Activated CD4-positive, alpha-beta memory T cell treated with anti-CD3 and anti-CD28 coated beads for 36 hours (primary cell): ENCODE results near the gene ISM2. TPM values are rescaled to one million over a fixed set of nuclear protein-coding genes. Genes with fewer than 3 reads are reported as not detected.
"Not testable (repeated sequence)": the region's sequence is repeated elsewhere in the genome, so short reads cannot be mapped to it uniquely, and the experiment has no call there.

Experiments used
- CTCF ChIA-PET: fragments of 350-600 bp; sonication (Branson Sonifier 250); formaldehyde crosslinking; loops from one replicate; lab custom pipeline; 2021; ENCODE audit warnings: antibody characterized with exemption, inconsistent platforms; lab: Charles Lee
- POLR2A ChIA-PET: fragments of 350-600 bp; sonication (Branson Sonifier 250); formaldehyde crosslinking; loops from one replicate; lab custom pipeline; 2021; ENCODE audit warnings: antibody characterized with exemption; lab: Charles Lee
- DNase-seq: peaks from one replicate; pipeline ENCODE4 v3.0.0-alpha.2; 2020
- H3K27ac Mint-ChIP-seq: one replicate; pipeline ENCODE4 v1.8.0; 2021; ENCODE audit warnings: mixed read lengths
- H3K27me3 Mint-ChIP-seq: one replicate; pipeline ENCODE4 v1.8.0; 2021; ENCODE audit warnings: mixed read lengths
- H3K36me3 Mint-ChIP-seq: one replicate; pipeline ENCODE4 v1.8.0; 2021; ENCODE audit warnings: mixed read lengths
- H3K4me1 Mint-ChIP-seq: one replicate; pipeline ENCODE4 v1.8.0; 2021; ENCODE audit warnings: low read depth, mixed read lengths
- H3K4me3 Mint-ChIP-seq: one replicate; pipeline ENCODE4 v1.8.0; 2021; ENCODE audit warnings: mild to moderate bottlenecking, mixed read lengths
- H3K9me3 Mint-ChIP-seq: one replicate; pipeline ENCODE4 v1.8.0; 2021; ENCODE audit warnings: mixed read lengths
- intact Hi-C: fragments of 100-400 bp; cut with micrococcal nuclease; formaldehyde crosslinking; loops from one replicate; pipeline ENCODE4 v1.15.1; 2023
- total RNA-seq, 2 experiments: library from RNA; stranded (reverse); gene quantifications; one replicate each; pipeline ENCODE4 v1.2.3, GENCODE V29; 2021

The ISM2 gene
- total RNA-seq = not detected

DNA sequence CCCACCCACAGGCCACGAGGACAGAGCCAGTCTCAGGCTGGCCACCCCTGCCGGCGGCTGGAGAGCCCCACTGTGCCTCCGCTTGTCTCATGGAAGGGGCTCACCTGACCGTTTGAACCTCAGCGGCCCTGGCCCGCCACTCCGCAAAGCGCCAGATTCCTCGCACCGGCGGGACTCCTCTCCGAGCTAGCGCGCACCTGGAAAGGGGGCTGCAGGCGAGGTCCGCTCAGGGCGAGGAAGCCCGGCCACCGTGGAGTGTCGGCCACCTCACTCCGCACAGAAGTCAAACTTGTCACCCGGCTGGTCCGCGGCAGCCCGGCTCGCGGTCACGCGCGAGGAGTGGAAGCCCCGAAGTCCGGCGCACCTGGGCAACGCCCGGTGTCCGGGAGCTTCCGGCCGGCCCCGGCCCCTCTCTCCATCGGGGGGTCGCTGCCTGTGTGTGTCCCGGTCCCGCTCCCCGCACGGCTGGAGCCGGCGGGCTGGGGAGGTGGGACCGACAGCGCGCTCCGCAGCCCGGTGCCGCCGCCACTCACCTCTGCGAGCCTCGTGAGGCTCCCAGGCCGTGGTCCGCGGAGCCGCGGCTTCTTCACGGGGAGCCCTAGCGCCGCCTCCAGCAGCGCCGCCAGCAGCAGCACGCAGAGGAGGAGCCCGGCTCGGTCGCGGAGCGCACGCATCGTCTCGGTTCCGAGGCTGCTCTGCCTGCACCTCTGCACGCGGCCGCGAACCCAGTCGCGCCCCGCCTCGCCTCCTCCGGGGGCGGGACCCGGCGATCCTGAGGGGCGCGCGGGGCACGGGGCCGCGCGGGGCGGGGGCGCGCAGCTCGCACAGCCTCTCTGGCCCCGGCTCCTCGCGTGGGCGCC lies at the start of gene ISM2:
TSS of gene ISM2 (minus strand) at position 697 of the 860 bp plus-strand sequence. CDS start at position 674, 23 bp downstream.
- peaks cover 29% of the 10 kb centered on the region for H3K27me3 Mint-ChIP-seq
- DNase-seq = peak; percentile 52
- peaks cover 6% of the 10 kb centered on the region for H3K4me1 Mint-ChIP-seq
- H3K4me3 Mint-ChIP-seq = peak within 1 kb of the TSS; percentile 56
- intact Hi-C loops = no loop called here
- ChIA-PET POLR2A (no interaction called here), CTCF (no interaction called here)
- peaks cover 5% of the 10 kb centered on the region for H3K9me3 Mint-ChIP-seq
- H3K36me3 Mint-ChIP-seq = peaks cover 2% of the 10 kb centered on the region
- no peak within 1 kb of the TSS for H3K27ac Mint-ChIP-seq

DNA sequence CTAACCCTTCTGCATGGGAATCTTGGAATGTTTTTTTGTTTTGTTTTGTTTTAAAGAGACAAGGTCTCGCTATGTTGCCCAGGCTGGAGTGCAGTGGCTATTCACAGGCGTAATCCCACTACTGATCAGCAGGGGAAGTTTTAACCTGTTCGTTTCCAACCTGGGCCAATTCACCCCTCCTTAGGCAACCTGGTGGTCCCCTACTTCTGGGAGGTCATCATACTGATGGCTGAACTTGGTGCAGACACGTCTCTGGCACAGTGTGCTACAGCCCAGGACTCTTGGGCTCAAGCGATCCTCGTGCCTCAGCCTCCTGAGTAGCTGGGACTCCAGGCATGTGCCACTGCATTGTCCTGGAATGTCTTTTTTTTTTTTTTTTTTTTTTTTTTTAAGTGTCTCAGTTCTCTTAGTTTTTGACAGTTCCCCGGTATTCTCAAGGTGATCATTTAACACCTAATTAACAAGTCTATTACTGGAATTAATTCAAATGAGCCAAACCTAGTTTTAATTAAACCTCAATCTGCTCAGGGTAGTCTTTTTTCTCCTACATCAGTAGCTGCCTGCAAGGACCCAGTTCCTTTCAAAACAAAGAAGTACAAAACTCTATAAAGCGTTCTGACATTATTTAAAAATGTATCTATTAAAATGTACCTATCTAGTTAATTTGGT lies 49.0 kb upstream of the ISM2 start:
- ChIA-PET CTCF (no interaction called here), POLR2A (no interaction called here)
- no peaks in the 10 kb centered on the region for H3K9me3 Mint-ChIP-seq
- H3K4me3 Mint-ChIP-seq = no peak overlapping the region
- H3K27ac Mint-ChIP-seq = no peak overlapping the region
- H3K36me3 Mint-ChIP-seq = peaks cover 16% of the 10 kb centered on the region
- no peaks in the 10 kb centered on the region for H3K27me3 Mint-ChIP-seq
- intact Hi-C loops = no loop called here
- H3K4me1 Mint-ChIP-seq = no peaks in the 10 kb centered on the region
- DNase-seq = no peak

DNA sequence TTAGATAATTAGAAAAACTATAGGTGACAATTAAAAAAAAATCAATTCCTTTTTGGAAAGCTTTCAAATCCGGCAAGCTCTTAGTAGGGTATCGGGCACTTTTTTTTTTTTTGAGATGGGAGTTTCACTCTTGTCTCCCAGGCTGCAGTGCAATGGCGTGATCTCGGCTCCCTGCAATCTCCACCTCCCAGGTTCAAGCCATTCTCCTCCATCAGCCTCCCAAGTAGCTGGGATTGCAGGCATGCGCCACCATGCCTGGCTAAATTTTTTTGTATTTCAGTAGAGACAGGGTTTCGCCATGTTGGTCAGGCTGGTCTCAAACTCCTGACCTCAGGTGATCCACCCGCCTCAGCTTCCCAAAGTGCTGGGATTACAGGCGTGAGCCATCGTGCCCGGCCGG lies 46.6 kb upstream of the ISM2 start:
- H3K27me3 Mint-ChIP-seq, H3K4me1 Mint-ChIP-seq, H3K9me3 Mint-ChIP-seq, intact Hi-C loops, POLR2A ChIA-PET, CTCF ChIA-PET, H3K4me3 Mint-ChIP-seq, H3K27ac Mint-ChIP-seq, DNase-seq: not testable (repeated sequence)
- H3K36me3 Mint-ChIP-seq = peaks cover 13% of the 10 kb centered on the region

DNA sequence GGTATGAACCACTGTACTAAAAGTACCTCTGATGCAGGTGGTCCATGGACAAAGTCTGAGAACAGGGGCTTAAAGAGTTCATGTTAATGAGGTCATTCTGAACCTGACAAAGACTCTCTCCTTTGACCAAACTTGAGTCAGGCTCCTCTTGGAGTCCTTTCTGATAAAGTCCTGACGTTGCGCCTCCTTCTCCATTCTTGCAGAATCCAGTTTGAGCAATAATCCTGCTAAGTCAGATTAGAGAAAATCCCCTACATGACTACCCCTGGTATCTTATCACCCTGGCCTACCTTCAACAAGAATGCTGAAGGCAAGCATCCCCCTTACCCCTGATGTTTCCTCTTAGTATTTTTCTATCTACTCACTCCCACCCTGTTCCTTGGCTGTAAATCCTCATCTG lies 46.0 kb upstream of the ISM2 start:
- intact Hi-C loops = no loop called here
- no peaks in the 10 kb centered on the region for H3K4me1 Mint-ChIP-seq
- no peaks in the 10 kb centered on the region for H3K27me3 Mint-ChIP-seq
- H3K27ac Mint-ChIP-seq = no peak overlapping the region
- ChIA-PET POLR2A (no interaction called here), CTCF (no interaction called here)
- H3K36me3 Mint-ChIP-seq = peaks cover 13% of the 10 kb centered on the region
- no peak for DNase-seq
- H3K9me3 Mint-ChIP-seq = no peaks in the 10 kb centered on the region
- H3K4me3 Mint-ChIP-seq = no peak overlapping the region

DNA sequence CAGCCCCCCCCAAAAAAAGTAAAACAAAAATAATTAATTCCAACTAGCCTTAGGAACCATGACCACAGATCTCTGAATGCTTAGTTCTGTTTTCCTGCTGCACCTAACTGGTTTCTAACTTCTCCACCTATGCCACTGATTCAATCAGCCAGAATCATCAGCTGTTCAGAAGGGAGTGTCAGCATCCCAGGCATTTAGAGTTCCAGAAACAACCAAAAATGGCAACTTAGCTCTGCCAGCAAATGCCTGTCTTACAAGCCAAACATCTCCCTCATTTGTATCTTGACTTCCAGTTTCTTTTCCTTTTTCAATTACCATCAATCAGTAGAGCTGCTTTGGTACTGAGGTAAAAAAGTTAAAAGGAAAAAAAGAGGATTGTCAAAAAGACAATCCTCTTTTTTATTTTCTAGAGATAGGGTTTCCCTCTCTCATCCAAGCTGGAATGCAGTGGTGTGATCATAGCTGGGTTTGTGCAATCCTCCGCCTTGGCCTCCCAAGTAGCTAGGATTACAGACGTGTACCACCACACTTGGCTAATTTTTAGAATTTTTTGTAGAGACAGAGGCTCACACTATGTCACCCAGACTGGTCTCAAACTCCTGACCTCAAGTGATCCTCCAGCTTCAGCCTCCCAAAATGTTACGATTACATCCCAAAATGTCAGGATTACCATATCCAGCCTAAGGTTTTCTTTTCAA lies 45.2 kb upstream of the ISM2 start:
- Mint-ChIP-seq H3K27ac (no peak overlapping the region), H3K4me1 (no peaks in the 10 kb centered on the region), H3K36me3 (peaks cover 13% of the 10 kb centered on the region), H3K9me3 (no peaks in the 10 kb centered on the region), H3K27me3 (no peaks in the 10 kb centered on the region), H3K4me3 (no peak overlapping the region)
- intact Hi-C loops = no loop called here
- CTCF ChIA-PET = interaction anchor here (1.0 kb wide), 1 partner anchor 85 kb away, joined by 5 read pairs; no protein-coding TSS in a partner anchor
- POLR2A ChIA-PET = no interaction called here
- DNase-seq = no peak

DNA sequence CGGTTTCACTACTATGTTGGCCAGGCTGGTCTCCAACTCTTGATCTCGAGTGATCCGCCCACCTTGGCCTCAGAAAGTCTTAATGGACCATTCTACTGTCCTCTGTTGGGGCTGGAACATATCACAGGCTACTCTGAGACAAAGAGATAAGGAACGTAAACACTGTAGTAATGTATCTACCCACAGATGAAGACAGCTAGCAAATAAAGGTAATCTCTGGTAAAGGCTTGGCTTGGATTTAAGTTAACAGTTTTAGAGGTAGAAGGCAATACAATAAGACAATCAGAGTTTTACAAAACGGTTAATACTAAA lies 44.6 kb upstream of the ISM2 start:
- no peak overlapping the region for H3K27ac Mint-ChIP-seq
- H3K36me3 Mint-ChIP-seq = peaks cover 11% of the 10 kb centered on the region
- intact Hi-C loops = no loop called here
- H3K4me1 Mint-ChIP-seq = no peaks in the 10 kb centered on the region
- H3K4me3 Mint-ChIP-seq = no peak overlapping the region
- no peaks in the 10 kb centered on the region for H3K9me3 Mint-ChIP-seq
- DNase-seq = no peak
- H3K27me3 Mint-ChIP-seq = no peaks in the 10 kb centered on the region
- POLR2A ChIA-PET = no interaction called here
- CTCF ChIA-PET = interaction anchor here (1.0 kb wide), 1 partner anchor 84 kb away, joined by 5 read pairs; no protein-coding TSS in a partner anchor

DNA sequence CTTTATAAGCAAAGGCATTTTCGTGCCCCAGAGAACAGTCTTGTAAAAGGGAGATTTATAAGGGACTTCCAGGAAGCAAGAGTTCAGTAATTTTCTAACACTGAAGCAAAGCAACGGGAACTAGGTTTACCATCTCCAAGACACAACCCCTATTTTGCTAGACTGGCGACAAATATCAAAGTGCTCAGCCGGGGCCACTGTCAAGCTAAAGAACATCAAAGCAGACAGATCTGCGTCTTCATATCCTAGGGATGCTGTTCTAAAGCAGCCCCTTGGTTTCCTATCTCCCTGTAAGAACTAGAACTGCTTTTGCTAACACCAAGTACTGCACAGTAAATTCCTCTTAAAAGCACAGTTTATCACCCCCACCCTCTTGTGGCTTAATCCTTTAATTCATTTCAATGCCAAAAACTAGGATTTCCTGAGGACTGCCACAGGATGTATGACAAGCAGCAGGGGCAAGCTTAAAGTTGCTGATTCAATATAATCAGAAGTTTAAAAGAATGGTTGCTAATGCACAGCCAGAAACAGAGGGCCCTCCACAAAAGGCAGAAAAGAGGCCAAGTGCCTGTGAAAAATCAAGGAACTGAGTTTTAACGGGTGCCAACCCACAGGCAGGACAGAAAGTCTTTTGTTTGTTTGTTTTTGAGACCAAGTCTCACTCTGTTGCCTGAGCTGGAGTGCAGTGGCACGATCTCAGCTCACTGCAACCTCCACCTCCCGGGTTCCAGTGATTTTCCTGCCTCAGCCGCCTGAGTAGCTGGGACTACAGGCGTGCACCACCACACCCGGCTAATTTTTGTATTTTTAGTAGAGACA lies 44.0 kb upstream of the ISM2 start:
- intact Hi-C loops = no loop called here
- H3K9me3 Mint-ChIP-seq = no peaks in the 10 kb centered on the region
- H3K27ac Mint-ChIP-seq = no peak overlapping the region
- no peaks in the 10 kb centered on the region for H3K4me1 Mint-ChIP-seq
- ChIA-PET POLR2A (no interaction called here), CTCF (interaction anchor here (0.6 to 1.0 kb wide), 2 partner anchors 84 to 230 kb away, joined by 4 to 5 read pairs; no protein-coding TSS in a partner anchor)
- DNase-seq = no peak
- H3K27me3 Mint-ChIP-seq = no peaks in the 10 kb centered on the region
- peaks cover 9% of the 10 kb centered on the region for H3K36me3 Mint-ChIP-seq
- no peak overlapping the region for H3K4me3 Mint-ChIP-seq

DNA sequence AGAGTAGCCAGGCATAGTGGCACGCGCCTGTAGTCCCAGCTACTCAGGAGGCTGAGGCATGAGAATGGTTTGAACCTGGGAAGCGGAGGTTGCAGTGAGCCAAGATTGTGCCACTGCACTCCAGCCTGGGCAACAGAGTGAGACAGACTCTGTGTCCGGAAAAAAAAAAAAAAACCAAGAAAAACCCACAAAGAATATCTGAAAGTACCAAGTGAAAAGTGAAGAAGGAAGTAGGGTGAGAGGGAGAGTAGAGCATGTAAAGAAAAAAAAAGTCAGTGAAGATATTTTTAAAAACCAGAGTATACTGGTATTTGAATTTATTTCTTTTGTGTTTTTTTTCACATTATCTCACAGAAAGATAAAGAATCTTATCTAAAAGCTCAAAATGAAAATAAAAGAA lies 43.3 kb upstream of the ISM2 start:
- no peaks in the 10 kb centered on the region for H3K27me3 Mint-ChIP-seq
- H3K36me3 Mint-ChIP-seq = peaks cover 9% of the 10 kb centered on the region
- no peak overlapping the region for H3K27ac Mint-ChIP-seq
- ChIA-PET POLR2A (no interaction called here), CTCF (interaction anchor here (0.6 kb wide), 1 partner anchor 229 kb away, joined by 4 read pairs; no protein-coding TSS in a partner anchor)
- intact Hi-C loops = no loop called here
- no peaks in the 10 kb centered on the region for H3K4me1 Mint-ChIP-seq
- no peak for DNase-seq
- no peaks in the 10 kb centered on the region for H3K9me3 Mint-ChIP-seq
- no peak overlapping the region for H3K4me3 Mint-ChIP-seq

DNA sequence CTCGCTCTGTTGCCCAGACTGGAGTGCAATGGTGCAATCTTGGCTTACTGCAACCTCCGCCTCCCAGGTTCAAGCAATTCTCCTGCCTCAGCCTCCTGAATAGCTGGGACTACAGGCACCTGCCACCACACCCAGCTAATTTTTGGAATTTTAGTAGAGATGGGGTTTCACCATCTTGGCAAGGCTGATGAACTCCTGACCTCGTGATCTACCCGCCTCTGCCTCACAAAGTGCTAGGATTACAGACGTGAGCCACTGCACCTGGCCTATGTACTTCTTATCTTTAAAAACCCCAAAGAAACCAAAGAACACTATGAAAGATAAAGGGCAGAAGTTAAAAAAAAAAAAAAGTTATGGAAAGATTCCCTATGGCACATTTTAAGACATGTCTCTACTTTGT lies 38.3 kb upstream of the ISM2 start:
- CTCF ChIA-PET, intact Hi-C loops, H3K4me1 Mint-ChIP-seq, POLR2A ChIA-PET, DNase-seq, H3K4me3 Mint-ChIP-seq, H3K36me3 Mint-ChIP-seq, H3K27me3 Mint-ChIP-seq, H3K9me3 Mint-ChIP-seq, H3K27ac Mint-ChIP-seq: not testable (repeated sequence)

DNA sequence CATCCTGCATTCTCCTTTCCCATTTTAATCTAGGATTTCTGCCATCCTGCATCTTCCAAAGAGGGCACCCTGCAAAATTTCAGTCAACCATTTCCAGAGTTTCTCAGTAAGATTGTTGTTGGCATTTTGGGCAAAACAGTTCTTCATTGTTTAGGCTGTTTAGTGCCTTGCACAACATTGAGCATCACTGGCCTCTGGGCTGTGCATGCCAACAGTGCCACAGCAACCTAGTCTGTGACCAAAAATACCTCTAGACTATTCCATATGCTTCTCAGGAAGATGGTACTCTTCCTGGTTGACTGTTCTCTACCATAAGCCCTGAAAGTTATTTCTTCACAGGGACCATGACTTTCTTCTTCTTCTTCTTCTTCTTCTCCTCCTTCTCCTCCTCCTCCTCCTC lies 32.5 kb upstream of the ISM2 start:
- POLR2A ChIA-PET = no interaction called here
- no peak overlapping the region for H3K4me3 Mint-ChIP-seq
- intact Hi-C loops = no loop called here
- no peaks in the 10 kb centered on the region for H3K9me3 Mint-ChIP-seq
- peaks cover 8% of the 10 kb centered on the region for H3K36me3 Mint-ChIP-seq
- CTCF ChIA-PET = no interaction called here
- H3K27me3 Mint-ChIP-seq = no peaks in the 10 kb centered on the region
- H3K27ac Mint-ChIP-seq = no peak overlapping the region
- H3K4me1 Mint-ChIP-seq = no peaks in the 10 kb centered on the region
- no peak for DNase-seq

DNA sequence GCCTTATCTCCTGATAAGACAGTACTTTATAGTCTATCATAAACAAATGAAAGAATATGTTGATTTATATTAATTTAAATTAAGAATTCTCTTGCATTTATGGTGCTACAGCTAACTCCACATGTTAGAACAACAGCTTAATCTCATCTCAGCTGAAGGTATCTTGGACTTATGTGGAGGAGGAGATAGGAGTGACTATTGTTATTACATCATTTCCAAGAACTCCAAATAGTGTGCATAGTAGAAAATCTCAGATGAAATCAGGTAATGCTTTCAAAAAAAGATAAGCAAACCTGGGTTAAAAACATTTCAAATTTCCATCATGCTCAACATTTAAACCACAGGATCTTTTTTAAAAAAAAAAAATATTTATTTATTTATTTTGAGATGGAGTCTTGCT lies 31.3 kb upstream of the ISM2 start:
- ChIA-PET CTCF (interaction anchor here (0.7 kb wide), 1 partner anchor 762 kb away, joined by 3 read pairs; no protein-coding TSS in a partner anchor), POLR2A (no interaction called here)
- Mint-ChIP-seq H3K36me3 (peaks cover 4% of the 10 kb centered on the region), H3K27me3 (no peaks in the 10 kb centered on the region), H3K4me1 (no peaks in the 10 kb centered on the region), H3K4me3 (no peak overlapping the region), H3K9me3 (no peaks in the 10 kb centered on the region), H3K27ac (no peak overlapping the region)
- no peak for DNase-seq
- intact Hi-C loops = no loop called here
